Pancreas (tissue), 10 donors: ENCODE data around the gene RREB1. TPM values are rescaled to one million over a fixed set of nuclear protein-coding genes. Genes with fewer than 3 reads are reported as not detected.

Experiments
- ATAC-seq, 4 donors: fragments of 200-7000 bp; cut with Tn5 transposase; one replicate each; pipeline versions ENCODE4 v1.8.0 to v1.9.1; 2020; ENCODE audit warnings: mild to moderate bottlenecking in 4 of 4, moderate library complexity in 4 of 4
- DNase-seq, 6 donors: peaks; one replicate each; pipeline ENCODE4 v3.0.0-alpha.2; 2020
- FAIRE-seq: peaks from 2 replicates; lab custom pipeline; 2012; peaks lifted over from hg19 to GRCh38; lab: Jason Lieb, UNC
- H3K27ac ChIP-seq, 4 donors: fragments of 200-600 bp; sonication (generic); 1 replicate in 3 of 4; 2 replicates in 1 of 4; pipeline versions ENCODE4 v1.5.0 to v1.8.0; 2020
- H3K27me3 ChIP-seq, 4 donors: fragments of 200-600 bp; one replicate each; pipeline ENCODE4 v1.8.0; 2021
- H3K36me3 ChIP-seq, 3 donors: fragments of 200-600 bp; sonication (generic) in 1 of 3; one replicate each; pipeline versions ENCODE4 v1.5.0 to v1.8.0; 2020 to 2021
- H3K4me1 ChIP-seq, 3 donors: fragments of 200-600 bp; one replicate each; pipeline ENCODE4 v1.8.0; 2021
- H3K4me3 ChIP-seq, 4 donors: fragments of 200-600 bp; sonication (generic) in 2 of 4; one replicate each; pipeline versions ENCODE4 v1.5.0 to v1.8.0; 2020 to 2021
- H3K9me3 ChIP-seq, 4 donors: fragments of 200-600 bp; one replicate each; pipeline ENCODE4 v1.8.0; 2021
- CTCF ChIP-seq, 4 donors: fragments of 200-600 bp; sonication (generic) in 3 of 4; IDR thresholded peaks; one replicate each; pipeline versions ENCODE4 v1.5.0 to v1.8.0; 2021; ENCODE audit warnings: antibody characterized with exemption in 4 of 4
- WGBS, 2 donors: extraction: QIAGEN DNeasy Blood & Tissue Kit; methylation state at CpG; one replicate each; pipeline ENCODE4 v1.1.7; 2013; 5-methylcytosine and 5-hydroxymethylcytosine counted together
- intact Hi-C, 3 donors: fragments of 100-400 bp; cut with DNase I; formaldehyde crosslinking; loops; one replicate each; pipeline versions ENCODE4 v1.11.1 to v1.14.2; 2022
- polyA plus RNA-seq, 2 donors: library from polyadenylated mRNA; stranded (reverse); fragments of 200-250 nt; gene quantifications; one replicate each; pipeline ENCODE4 v1.2.3, GENCODE V29; 2013
- total RNA-seq, 6 donors: library from RNA; stranded (reverse); fragmentation: NEBNext Ultra II Directional in 4 of 6; extraction: Animal tissue kit (Norgen Biotek cat#: 25700) in 4 of 6; gene quantifications; one replicate each; pipeline versions ENCODE4 v1.2.1 to v1.2.4, GENCODE V29; 2021 to 2023
- donor health status: healthy with polysubstance abuse.
- donor health status: DM: no; HTN: no; CAD: no; lungs with moderate emphysema.
- donor health status: DM: no; HTN: no; CAD: no.
- donor health status: control.
- donor health status: control.
- donor health status: Bipolar disorder and iron deficiency.
- donor health status: DM: yes; HTN: yes; CAD: no.
- donor health status: DM: no; HTN: no; CAD: no.
- donor health status: DM: no; HTN: no; CAD: no.
- donor health status: DM: yes; HTN: yes; CAD: no.

Gene RREB1
- total and polyA plus RNA-seq, 8 donors: 8.9 to 45.3 (median 29.1) TPM

- Histone ChIP-seq H3K9me3 (no peaks in the 10 kb centered on the region), H3K4me3 (no peak overlapping the region), H3K36me3 (peaks cover 0 to 49% (median 17%) of the 10 kb centered on the region in 3 donors), H3K27me3 (no peaks in the 10 kb centered on the region), H3K4me1 (no peaks in the 10 kb centered on the region), H3K27ac (no peak overlapping the region)
- intact Hi-C loops: loop anchor here in 1 of 3 donors (10.0 kb wide), 1 partner anchor 535 kb away; no protein-coding TSS in a partner anchor
- DNase-seq: no peak
- 90 to 94% methylated on average over 2 of the region's 2 CpGs for whole genome bisulfite sequencing, 2 donors
- no peak for ATAC-seq
- TF ChIP-seq CTCF (IDR thresholded peaks at IDR 0.05): no peak
- no peak for FAIRE-seq
Measured at GRCh38 chr6:7249391-7249790, 141.6 kb downstream of the RREB1 start.

- Histone ChIP-seq H3K36me3 (peaks cover 0 to 49% (median 17%) of the 10 kb centered on the region in 3 donors), H3K27ac (no peak overlapping the region)
Measured at GRCh38 chr6:7249946-7250643, 142.3 kb downstream of the RREB1 start.

GRCh38 chr6:7250812-7251211 is 143.1 kb downstream of the RREB1 start:
- whole genome bisulfite sequencing, 2 donors: 92% methylated on average over 8 of the region's 8 CpGs
- no peak for FAIRE-seq
- H3K36me3 ChIP-seq: peaks cover 0 to 49% (median 17%) of the 10 kb centered on the region in 3 donors

More at GRCh38 chr6:7249946-7250643, 142.3 kb downstream of the RREB1 start:
- Histone ChIP-seq H3K4me3 (no peak overlapping the region), H3K27me3 (no peaks in the 10 kb centered on the region), H3K4me1 (no peaks in the 10 kb centered on the region), H3K9me3 (no peaks in the 10 kb centered on the region)
- no peak for FAIRE-seq
- ATAC-seq: no peak
- intact Hi-C loops: loop anchor here in 1 of 3 donors (10.0 kb wide), 1 partner anchor 535 kb away; no protein-coding TSS in a partner anchor
- no peak for DNase-seq
- WGBS, 2 donors: 74 to 79% methylated on average over 7 of the region's 7 CpGs
- no peak for TF ChIP-seq CTCF (IDR thresholded peaks at IDR 0.05)

GRCh38 chr6:7251646-7252260 is 144.0 kb downstream of the RREB1 start:
- Histone ChIP-seq H3K27ac (no peak overlapping the region), H3K36me3 (peaks cover 0 to 42% (median 11%) of the 10 kb centered on the region in 3 donors)

More at GRCh38 chr6:7250812-7251211, 143.1 kb downstream of the RREB1 start:
- Histone ChIP-seq H3K4me1 (no peaks in the 10 kb centered on the region), H3K9me3 (no peaks in the 10 kb centered on the region), H3K27ac (no peak overlapping the region), H3K27me3 (no peaks in the 10 kb centered on the region), H3K4me3 (no peak overlapping the region)
- no peak for TF ChIP-seq CTCF (IDR thresholded peaks at IDR 0.05)
- ATAC-seq (no peak), DNase-seq (no peak)
- intact Hi-C loops: no loop called here

More at GRCh38 chr6:7251646-7252260, 144.0 kb downstream of the RREB1 start:
- TF ChIP-seq CTCF (IDR thresholded peaks at IDR 0.05): no peak
- no peaks in the 10 kb centered on the region for H3K4me1 ChIP-seq
- no peak overlapping the region for H3K4me3 ChIP-seq
- H3K9me3 ChIP-seq: no peaks in the 10 kb centered on the region
- intact Hi-C loops: no loop called here
- no peaks in the 10 kb centered on the region for H3K27me3 ChIP-seq
- ATAC-seq (peak in 1 of 4 donors; percentile 28), FAIRE-seq (no peak), DNase-seq (no peak)
- WGBS, 2 donors: 92 to 94% methylated on average over 6 of the region's 6 CpGs
